Measurements from ENCODE around the gene TFF3. TPM values are rescaled to one million over a fixed set of nuclear protein-coding genes. Genes with fewer than 3 reads are reported as not detected.

TFF3 gene
- total and polyA plus RNA-seq, 2 of the 13 experiments (the other 11 are each of a cell fraction or from before 2014, with no cell fraction given): 14.2 to 26.9 TPM

DNA sequence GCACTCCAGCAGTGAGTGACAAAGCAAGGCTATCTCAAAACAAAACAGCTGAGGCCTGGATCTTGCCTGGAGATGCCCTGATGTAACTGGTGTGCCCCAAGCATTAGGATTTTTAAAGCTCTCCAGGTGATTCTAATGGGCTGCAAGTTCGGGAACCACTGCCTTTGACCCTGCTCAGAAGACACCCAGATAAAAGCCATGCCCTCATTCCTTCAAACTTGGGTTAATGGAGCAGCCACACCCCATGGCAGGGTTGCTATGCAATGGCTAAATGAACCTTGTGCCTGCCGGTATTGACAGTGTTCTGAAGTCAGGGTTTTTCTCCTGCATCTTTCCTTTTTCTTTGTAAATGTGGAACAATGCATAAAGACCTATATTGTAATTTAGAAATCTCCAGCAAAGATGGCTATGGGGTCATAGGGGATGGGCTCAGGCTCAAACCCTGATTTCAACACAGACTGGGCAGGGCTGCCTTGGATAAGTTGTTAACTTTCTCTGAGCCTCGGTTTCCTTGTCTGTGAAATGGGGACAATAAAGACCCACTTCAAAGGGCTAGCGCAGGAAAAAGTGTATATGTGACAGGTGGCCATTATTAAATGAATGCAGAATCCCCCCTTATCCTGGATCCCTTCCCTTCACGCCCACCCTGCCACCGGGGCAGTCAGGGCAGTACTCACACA, 453 bp downstream of the TFF3 start (continued):
- TF ChIP-seq SOX13 (IDR thresholded peaks at IDR 0.05) (no peak), SOX13 (CRISPR knock-in tag; conservative IDR thresholded peaks at IDR 0.05 in 1 of 2, IDR thresholded peaks at IDR 0.05 in 1 of 2) (peak in 1 of 2 experiments; percentile 57; a peak in 1 of 4 replicates), SOX6 (IDR thresholded peaks at IDR 0.05) (no peak), SOX6 (CRISPR knock-in tag; IDR thresholded peaks at IDR 0.05) (no peak), ZSCAN22 (CRISPR knock-in tag; IDR thresholded peaks at IDR 0.05) (no peak), HNF4A (CRISPR knock-in tag; IDR thresholded peaks at IDR 0.05) (peak; percentile 25; the same call in 1 of the 2 replicates), PTBP1 (IDR thresholded peaks at IDR 0.05; ENCODE audit: low read depth, low read length, poor library complexity, severe bottlenecking) (no peak), DPF2 (CRISPR knock-in tag; IDR thresholded peaks at IDR 0.05; ENCODE audit: borderline replicate concordance, low read depth) (no peak), ZNF296 (CRISPR knock-in tag; conservative IDR thresholded peaks at IDR 0.05) (0 out of 2 replicates have a peak, but pooled peaks have one; percentile 44), RCOR2 (CRISPR knock-in tag; IDR thresholded peaks at IDR 0.05) (peak; percentile 66; the same call in 1 of the 2 replicates), ZNF292 (CRISPR knock-in tag; IDR thresholded peaks at IDR 0.05; ENCODE audit: borderline replicate concordance, low read depth) (no peak), ZFP37 (CRISPR knock-in tag; IDR thresholded peaks at IDR 0.05; ENCODE audit: borderline replicate concordance) (no peak), ZNF720 (CRISPR knock-in tag; IDR thresholded peaks at IDR 0.05) (no peak), ATF7-NPFF (CRISPR knock-in tag; IDR thresholded peaks at IDR 0.05; ENCODE audit: low read depth) (no peak), HOXA5 (CRISPR knock-in tag; IDR thresholded peaks at IDR 0.05) (no peak), NR2F6 (IDR thresholded peaks at IDR 0.05) (no peak), NR2F6 (CRISPR knock-in tag; IDR thresholded peaks at IDR 0.05) (no peak), KLF13 (CRISPR knock-in tag; IDR thresholded peaks at IDR 0.05) (no peak), ZNF839 (CRISPR knock-in tag; IDR thresholded peaks at IDR 0.05; ENCODE audit: borderline replicate concordance) (no peak), IKZF4 (CRISPR knock-in tag; IDR thresholded peaks at IDR 0.05; ENCODE audit: borderline replicate concordance, low read depth, not compliant biosample characterization) (no peak)
- TF ChIP-seq, protein P1, sequence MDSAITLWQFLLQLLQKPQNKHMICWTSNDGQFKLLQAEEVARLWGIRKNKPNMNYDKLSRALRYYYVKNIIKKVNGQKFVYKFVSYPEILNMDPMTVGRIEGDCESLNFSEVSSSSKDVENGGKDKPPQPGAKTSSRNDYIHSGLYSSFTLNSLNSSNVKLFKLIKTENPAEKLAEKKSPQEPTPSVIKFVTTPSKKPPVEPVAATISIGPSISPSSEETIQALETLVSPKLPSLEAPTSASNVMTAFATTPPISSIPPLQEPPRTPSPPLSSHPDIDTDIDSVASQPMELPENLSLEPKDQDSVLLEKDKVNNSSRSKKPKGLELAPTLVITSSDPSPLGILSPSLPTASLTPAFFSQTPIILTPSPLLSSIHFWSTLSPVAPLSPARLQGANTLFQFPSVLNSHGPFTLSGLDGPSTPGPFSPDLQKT (CRISPR knock-in tag; IDR thresholded peaks at IDR 0.05; ENCODE audit: borderline replicate concordance): no peak
- TF ChIP-seq, protein P2, sequence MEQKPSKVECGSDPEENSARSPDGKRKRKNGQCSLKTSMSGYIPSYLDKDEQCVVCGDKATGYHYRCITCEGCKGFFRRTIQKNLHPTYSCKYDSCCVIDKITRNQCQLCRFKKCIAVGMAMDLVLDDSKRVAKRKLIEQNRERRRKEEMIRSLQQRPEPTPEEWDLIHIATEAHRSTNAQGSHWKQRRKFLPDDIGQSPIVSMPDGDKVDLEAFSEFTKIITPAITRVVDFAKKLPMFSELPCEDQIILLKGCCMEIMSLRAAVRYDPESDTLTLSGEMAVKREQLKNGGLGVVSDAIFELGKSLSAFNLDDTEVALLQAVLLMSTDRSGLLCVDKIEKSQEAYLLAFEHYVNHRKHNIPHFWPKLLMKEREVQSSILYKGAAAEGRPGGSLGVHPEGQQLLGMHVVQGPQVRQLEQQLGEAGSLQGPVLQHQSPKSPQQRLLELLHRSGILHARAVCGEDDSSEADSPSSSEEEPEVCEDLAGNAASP (CRISPR knock-in tag; IDR thresholded peaks at IDR 0.05; ENCODE audit: borderline replicate concordance): no peak; the same call in 1 of the 2 replicates
- TF ChIP-seq, protein P3, sequence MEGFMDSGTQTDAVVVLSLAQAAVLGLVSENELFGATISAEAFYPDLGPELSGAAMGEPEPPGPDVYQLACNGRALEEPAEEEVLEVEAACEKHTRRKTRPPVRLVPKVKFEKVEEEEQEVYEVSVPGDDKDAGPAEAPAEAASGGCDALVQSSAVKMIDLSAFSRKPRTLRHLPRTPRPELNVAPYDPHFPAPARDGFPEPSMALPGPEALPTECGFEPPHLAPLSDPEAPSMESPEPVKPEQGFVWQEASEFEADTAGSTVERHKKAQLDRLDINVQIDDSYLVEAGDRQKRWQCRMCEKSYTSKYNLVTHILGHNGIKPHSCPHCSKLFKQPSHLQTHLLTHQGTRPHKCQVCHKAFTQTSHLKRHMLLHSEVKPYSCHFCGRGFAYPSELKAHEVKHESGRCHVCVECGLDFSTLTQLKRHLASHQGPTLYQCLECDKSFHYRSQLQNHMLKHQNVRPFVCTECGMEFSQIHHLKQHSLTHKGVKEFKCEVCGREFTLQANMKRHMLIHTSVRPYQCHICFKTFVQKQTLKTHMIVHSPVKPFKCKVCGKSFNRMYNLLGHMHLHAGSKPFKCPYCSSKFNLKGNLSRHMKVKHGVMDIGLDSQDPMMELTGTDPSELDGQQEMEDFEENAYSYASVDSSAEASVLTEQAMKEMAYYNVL (CRISPR knock-in tag; IDR thresholded peaks at IDR 0.05; ENCODE audit: borderline replicate concordance): 0 out of 2 replicates have a peak, but pooled peaks have one; percentile 2
- TF ChIP-seq, protein P4, sequence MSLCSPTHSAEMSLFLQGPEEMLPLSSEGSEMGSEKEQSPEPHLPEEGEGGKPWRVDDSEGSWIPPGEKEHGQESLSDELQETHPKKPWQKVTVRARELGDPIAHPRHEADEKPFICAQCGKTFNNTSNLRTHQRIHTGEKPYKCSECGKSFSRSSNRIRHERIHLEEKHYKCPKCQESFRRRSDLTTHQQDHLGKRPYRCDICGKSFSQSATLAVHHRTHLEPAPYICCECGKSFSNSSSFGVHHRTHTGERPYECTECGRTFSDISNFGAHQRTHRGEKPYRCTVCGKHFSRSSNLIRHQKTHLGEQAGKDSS (CRISPR knock-in tag; IDR thresholded peaks at IDR 0.05; ENCODE audit: borderline replicate concordance, low read depth): no peak
- TF ChIP-seq, protein P5, sequence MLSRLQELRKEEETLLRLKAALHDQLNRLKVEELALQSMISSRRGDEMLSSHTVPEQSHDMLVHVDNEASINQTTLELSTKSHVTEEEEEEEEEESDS (CRISPR knock-in tag; IDR thresholded peaks at IDR 0.05; ENCODE audit: borderline replicate concordance): no peak
